GM18907 (cell line): Measurements from ENCODE around the gene SQOR.
"Not testable (repeated sequence)": the region's sequence is repeated elsewhere in the genome, so short reads cannot be mapped to it uniquely, and the experiment has no call there.

ENCODE experiments used
- ATAC-seq: cut with Tn5 transposase; IDR thresholded peaks from one replicate; pipeline ENCODE4 v1.9.1; 2021; ENCODE audit warnings: mild to moderate bottlenecking, moderate library complexity; ENCODE audit not compliant: unreplicated experiment

The SQOR gene

GRCh38 chr15:45630917-45631691 is 3.7 kb upstream of the SQOR start:
- ATAC-seq, result no peak

GRCh38 chr15:45631776-45632175 is 3.1 kb upstream of the SQOR start:
- no peak for ATAC-seq

GRCh38 chr15:45635191-45635638 is 386 bp downstream of the SQOR start:
- peak; percentile 57 for ATAC-seq

- ATAC-seq, result no peak
Observed at GRCh38 chr15:45635763-45636292, 999 bp downstream of the SQOR start.

GRCh38 chr15:45637141-45637540 is 2.3 kb downstream of the SQOR start:
- ATAC-seq, result no peak

GRCh38 chr15:45637552-45638033 is 2.8 kb downstream of the SQOR start:
- ATAC-seq, result peak; percentile 55

GRCh38 chr15:45640616-45641015 is 5.8 kb downstream of the SQOR start:
- ATAC-seq, result no peak

- no peak for ATAC-seq
Observed at GRCh38 chr15:45641374-45641781, 6.5 kb downstream of the SQOR start.

- no peak for ATAC-seq
Observed at GRCh38 chr15:45641999-45642932, 7.4 kb downstream of the SQOR start.

- no peak for ATAC-seq
Observed at GRCh38 chr15:45644437-45644836, 9.6 kb downstream of the SQOR start.

- no peak for ATAC-seq
Observed at GRCh38 chr15:45645026-45645980, 10.5 kb downstream of the SQOR start.

- ATAC-seq, result no peak
Observed at GRCh38 chr15:45646220-45646619, 11.4 kb downstream of the SQOR start.

- ATAC-seq, result no peak
Observed at GRCh38 chr15:45647828-45648227, 13.0 kb downstream of the SQOR start.

- peak; percentile 50 for ATAC-seq
Observed at GRCh38 chr15:45648521-45649200, 13.8 kb downstream of the SQOR start.

- not testable (repeated sequence) for ATAC-seq
Observed at GRCh38 chr15:45650007-45650406, 15.2 kb downstream of the SQOR start.

GRCh38 chr15:45650889-45651525 is 16.2 kb downstream of the SQOR start:
- ATAC-seq, result no peak

GRCh38 chr15:45653702-45654424 is 19.0 kb downstream of the SQOR start:
- no peak for ATAC-seq

GRCh38 chr15:45654749-45655148 is 19.9 kb downstream of the SQOR start:
- ATAC-seq, result no peak

- no peak for ATAC-seq
Observed at GRCh38 chr15:45657254-45657653, 22.4 kb downstream of the SQOR start.
